Thyroid gland (tissue), 4 donors: ENCODE data around the gene SAMD7. TPM values are rescaled to one million over a fixed set of nuclear protein-coding genes. Genes with fewer than 3 reads are reported as not detected.

Source experiments
- DNase-seq, 2 donors: peaks; one replicate each; pipeline ENCODE4 v3.0.0-alpha.2; 2019
- H3K27ac ChIP-seq, 3 donors: fragments of 200-600 bp; sonication (generic); 1 replicate in 2 of 3; 2 replicates in 1 of 3; pipeline ENCODE4 v1.5.1; 2016 to 2019; ENCODE audit warnings: mild to moderate bottlenecking in 1 of 3, moderate library complexity in 1 of 3
- H3K27me3 ChIP-seq: fragments of 200-600 bp; sonication (generic); one replicate; pipeline ENCODE4 v1.5.1; 2019
- H3K36me3 ChIP-seq, 2 donors: fragments of 200-600 bp; sonication (generic); one replicate each; pipeline ENCODE4 v1.5.1; 2016 to 2019
- H3K4me1 ChIP-seq, 2 donors: fragments of 200-600 bp; sonication (generic); one replicate each; pipeline ENCODE4 v1.5.1; 2017 to 2019
- H3K4me3 ChIP-seq, 3 donors: fragments of 200-600 bp; sonication (generic); replicated peaks in 1 of 3; 1 replicate in 2 of 3; 2 replicates in 1 of 3; pipeline ENCODE4 v1.5.1; 2016; ENCODE audit warnings: mild to moderate bottlenecking in 1 of 3
- H3K9me3 ChIP-seq: fragments of 200-600 bp; sonication (generic); one replicate; pipeline ENCODE4 v1.5.1; 2017
- CTCF ChIP-seq, 6 experiments: fragments of 200-600 bp in 3 of 6; fragments of 450-650 bp in 3 of 6; sonication (generic) in 3 of 6; IDR thresholded peaks; one replicate each; pipeline ENCODE4 v1.5.1; 2016 to 2019; ENCODE audit warnings: antibody characterized with exemption in 6 of 6, mild to moderate bottlenecking in 2 of 6, inconsistent platforms in 1 of 6, moderate library complexity in 1 of 6
- POLR2A ChIP-seq, 2 donors: fragments of 450-650 bp; IDR thresholded peaks; one replicate each; pipeline ENCODE4 v1.6.1; 2017; ENCODE audit warnings: antibody characterized with exemption in 2 of 2, mild to moderate bottlenecking in 2 of 2, moderate library complexity in 1 of 2
- WGBS, 2 donors: methylation state at CpG; one replicate each; pipeline ENCODE4 v1.1.5; 2017; 5-methylcytosine and 5-hydroxymethylcytosine counted together
- intact Hi-C: fragments of 100-400 bp; cut with DNase I; formaldehyde crosslinking; loops from one replicate; pipeline ENCODE4 v1.15.1; 2023
- total RNA-seq, 4 donors: library from RNA; depleted of rRNA; stranded (reverse); fragments of >200 nt; gene quantifications; one replicate each; pipeline ENCODE4 v1.2.3, GENCODE V29; 2016

SAMD7 gene
- total RNA-seq, 4 donors from 2014 or later = not detected

- H3K27me3 ChIP-seq = no peaks in the 10 kb centered on the region
- peaks cover 17 to 24% of the 10 kb centered on the region in 2 donors for H3K4me1 ChIP-seq
- no peaks in the 10 kb centered on the region for H3K36me3 ChIP-seq
- TF ChIP-seq POLR2A (IDR thresholded peaks at IDR 0.05) = no peak
- peak overlapping the region; percentile 93 to 97 (median 96) for H3K27ac ChIP-seq
- 3 to 4% methylated on average over 40 to 42 of the region's 44 CpGs for WGBS, 2 donors
- no peaks in the 10 kb centered on the region for H3K9me3 ChIP-seq
- H3K4me3 ChIP-seq = peak overlapping the region; percentile 43 to 62 (median 44)
- intact Hi-C loops = loop anchor here (5.0 kb wide), 1 partner anchor 105 kb away; no protein-coding TSS in a partner anchor
- DNase-seq = peak; percentile 50 to 56
Observed at GRCh38 chr3:169966951-169967915, 55.9 kb downstream of the SAMD7 start.

- no peaks in the 10 kb centered on the region for H3K36me3 ChIP-seq
- intact Hi-C loops = loop anchor here (5.0 kb wide), 1 partner anchor 106 kb away; no protein-coding TSS in a partner anchor
- 37 to 41% methylated on average over 2 of the region's 2 CpGs for WGBS, 2 donors
- no peaks in the 10 kb centered on the region for H3K27me3 ChIP-seq
- H3K27ac ChIP-seq = peak overlapping the region in 1 of 3 donors; percentile 31
- no peak overlapping the region for H3K4me3 ChIP-seq
- TF ChIP-seq POLR2A (IDR thresholded peaks at IDR 0.05) = no peak
- no peak for TF ChIP-seq CTCF (IDR thresholded peaks at IDR 0.05)
- no peaks in the 10 kb centered on the region for H3K9me3 ChIP-seq
- peaks cover 17 to 28% of the 10 kb centered on the region in 2 donors for H3K4me1 ChIP-seq
- DNase-seq = no peak
Observed at GRCh38 chr3:169968224-169968885, 57.0 kb downstream of the SAMD7 start.

- DNase-seq = no peak
- Histone ChIP-seq H3K27me3 (no peaks in the 10 kb centered on the region), H3K36me3 (no peaks in the 10 kb centered on the region), H3K9me3 (no peaks in the 10 kb centered on the region), H3K4me3 (no peak overlapping the region), H3K4me1 (peaks cover 17 to 28% of the 10 kb centered on the region in 2 donors), H3K27ac (no peak overlapping the region)
- TF ChIP-seq POLR2A (IDR thresholded peaks at IDR 0.05) (no peak), CTCF (IDR thresholded peaks at IDR 0.05) (no peak)
- intact Hi-C loops = loop anchor here (5.0 kb wide), 1 partner anchor 107 kb away; no protein-coding TSS in a partner anchor
- WGBS, 2 donors = 69 to 75% methylated on average over 5 of the region's 5 CpGs
Observed at GRCh38 chr3:169969174-169970095, 58.1 kb downstream of the SAMD7 start.

- peaks cover 17 to 25% of the 10 kb centered on the region in 2 donors for H3K4me1 ChIP-seq
- H3K27me3 ChIP-seq = no peaks in the 10 kb centered on the region
- WGBS, 2 donors = 43 to 47% methylated on average over 1 of the region's 1 CpG
- no peak overlapping the region for H3K27ac ChIP-seq
- DNase-seq = no peak
- H3K36me3 ChIP-seq = no peaks in the 10 kb centered on the region
- H3K4me3 ChIP-seq = no peak overlapping the region
- H3K9me3 ChIP-seq = no peaks in the 10 kb centered on the region
- TF ChIP-seq CTCF (IDR thresholded peaks at IDR 0.05) = no peak
- TF ChIP-seq POLR2A (IDR thresholded peaks at IDR 0.05) = no peak
- intact Hi-C loops = no loop called here
Observed at GRCh38 chr3:169970847-169971246, 59.5 kb downstream of the SAMD7 start.

DNA sequence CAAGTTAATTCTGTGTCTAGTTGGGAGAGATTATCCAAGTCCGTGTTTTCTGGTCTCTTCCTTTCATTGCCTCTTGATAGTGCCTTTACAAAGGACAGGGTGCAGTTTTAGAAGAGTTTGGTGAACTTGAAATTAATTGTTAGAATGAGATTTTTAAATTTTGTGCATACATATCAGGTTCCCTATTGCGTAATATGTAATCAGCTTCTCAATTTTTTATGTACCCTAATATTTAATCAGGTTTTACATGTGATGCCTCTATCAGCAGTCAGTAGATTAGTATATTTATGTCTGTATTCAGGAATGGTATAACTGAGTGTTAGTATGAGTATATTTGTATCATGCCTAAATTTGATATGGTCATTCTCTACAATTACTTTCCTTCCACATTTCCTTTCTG lies 60.1 kb downstream of the SAMD7 start:
- peaks cover 0 to under 1% of the 10 kb centered on the region in 2 donors for H3K36me3 ChIP-seq
- intact Hi-C loops = no loop called here
- no peak overlapping the region for H3K4me3 ChIP-seq
- no peak overlapping the region for H3K27ac ChIP-seq
- 91 to 96% methylated on average over 2 of the region's 2 CpGs for WGBS, 2 donors
- H3K9me3 ChIP-seq = no peaks in the 10 kb centered on the region
- no peak for TF ChIP-seq CTCF (IDR thresholded peaks at IDR 0.05)
- no peak for TF ChIP-seq POLR2A (IDR thresholded peaks at IDR 0.05)
- no peaks in the 10 kb centered on the region for H3K27me3 ChIP-seq
- no peak for DNase-seq
- peaks cover 17 to 21% of the 10 kb centered on the region in 2 donors for H3K4me1 ChIP-seq
